Measurements from ENCODE around the gene RHBDF2. TPM values are rescaled to one million over a fixed set of nuclear protein-coding genes. Genes with fewer than 3 reads are reported as not detected.

Gene RHBDF2
- total RNA-seq, 1 experiment from 2014 or later = 33.6 TPM

DNA sequence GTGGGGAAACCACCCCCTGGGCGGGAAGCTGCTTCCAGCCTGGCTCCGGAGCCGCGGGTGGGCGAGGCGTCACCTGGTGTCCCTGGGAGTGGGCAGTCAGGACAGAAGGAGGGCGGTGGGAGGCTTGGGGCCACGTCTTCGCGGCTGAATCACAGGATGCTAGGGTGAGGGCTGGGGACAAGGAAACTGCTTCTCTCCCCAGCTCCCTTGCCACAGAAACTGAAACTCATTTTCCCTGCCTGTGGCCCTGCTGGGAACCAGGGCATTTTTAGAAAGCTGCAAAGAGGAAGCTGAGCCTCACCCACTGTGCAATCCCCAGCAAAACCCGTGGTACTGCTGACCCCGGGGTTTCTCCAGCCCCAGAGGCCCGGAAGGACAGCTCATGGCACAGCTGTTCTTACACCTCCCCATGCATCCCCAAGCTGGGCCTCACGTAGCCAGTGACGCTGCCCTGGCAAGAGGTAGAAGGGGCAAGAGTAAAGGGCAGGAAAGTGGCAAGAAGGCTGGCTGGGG is 8.2 kb downstream of the RHBDF2 start:
- in situ Hi-C loops (cut with HindIII; ENCODE audit: low pct_unique_long_range_greater_than_20kb, low sequenced_read_pairs) = no loop called here
- no peak for DNase-seq (ENCODE audit: low read depth)

DNA sequence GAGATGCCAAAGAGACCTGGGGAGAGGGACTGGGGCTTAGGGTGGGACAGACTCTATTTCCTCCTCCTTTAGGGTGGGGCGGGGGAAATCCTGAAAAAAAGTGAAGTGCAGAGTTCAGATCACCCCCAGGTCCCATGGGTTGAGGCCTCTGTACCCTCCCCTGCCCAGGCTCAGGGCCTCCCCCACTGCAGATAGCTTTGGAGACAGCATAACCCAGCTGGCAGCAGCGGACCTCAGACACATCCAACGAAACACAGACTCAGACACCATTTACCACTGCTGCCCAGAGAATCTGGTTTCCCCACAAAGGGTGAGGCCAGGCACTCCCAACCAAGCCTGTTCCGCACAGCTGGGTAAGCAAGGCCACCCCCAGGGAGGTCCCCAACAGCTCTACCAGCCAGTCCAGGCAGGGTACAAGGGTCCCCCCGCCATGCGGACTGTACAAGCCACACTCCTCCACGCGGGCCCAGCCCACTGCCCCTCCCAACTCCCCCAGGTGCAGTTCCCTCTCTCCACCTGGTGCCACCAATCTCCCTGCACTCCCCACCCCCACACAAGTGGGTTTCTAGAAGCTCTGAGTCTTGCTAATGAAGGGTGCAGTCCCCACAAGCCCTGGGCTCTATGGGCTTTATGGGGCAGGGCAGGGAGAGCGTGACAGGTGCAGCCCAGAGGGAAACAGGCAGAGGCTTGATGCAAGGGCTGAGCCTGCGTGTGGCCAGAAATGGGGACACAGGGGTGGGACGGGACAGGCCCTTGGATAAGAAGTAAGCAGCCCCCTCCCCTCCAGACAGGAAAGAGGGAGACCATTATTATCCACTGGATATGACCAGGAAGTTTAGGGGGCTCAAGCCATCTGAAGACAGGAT is 8.9 kb downstream of the RHBDF2 start:
- no peak for DNase-seq (ENCODE audit: low read depth)
- in situ Hi-C loops (cut with HindIII; ENCODE audit: low pct_unique_long_range_greater_than_20kb, low sequenced_read_pairs) = no loop called here

DNA sequence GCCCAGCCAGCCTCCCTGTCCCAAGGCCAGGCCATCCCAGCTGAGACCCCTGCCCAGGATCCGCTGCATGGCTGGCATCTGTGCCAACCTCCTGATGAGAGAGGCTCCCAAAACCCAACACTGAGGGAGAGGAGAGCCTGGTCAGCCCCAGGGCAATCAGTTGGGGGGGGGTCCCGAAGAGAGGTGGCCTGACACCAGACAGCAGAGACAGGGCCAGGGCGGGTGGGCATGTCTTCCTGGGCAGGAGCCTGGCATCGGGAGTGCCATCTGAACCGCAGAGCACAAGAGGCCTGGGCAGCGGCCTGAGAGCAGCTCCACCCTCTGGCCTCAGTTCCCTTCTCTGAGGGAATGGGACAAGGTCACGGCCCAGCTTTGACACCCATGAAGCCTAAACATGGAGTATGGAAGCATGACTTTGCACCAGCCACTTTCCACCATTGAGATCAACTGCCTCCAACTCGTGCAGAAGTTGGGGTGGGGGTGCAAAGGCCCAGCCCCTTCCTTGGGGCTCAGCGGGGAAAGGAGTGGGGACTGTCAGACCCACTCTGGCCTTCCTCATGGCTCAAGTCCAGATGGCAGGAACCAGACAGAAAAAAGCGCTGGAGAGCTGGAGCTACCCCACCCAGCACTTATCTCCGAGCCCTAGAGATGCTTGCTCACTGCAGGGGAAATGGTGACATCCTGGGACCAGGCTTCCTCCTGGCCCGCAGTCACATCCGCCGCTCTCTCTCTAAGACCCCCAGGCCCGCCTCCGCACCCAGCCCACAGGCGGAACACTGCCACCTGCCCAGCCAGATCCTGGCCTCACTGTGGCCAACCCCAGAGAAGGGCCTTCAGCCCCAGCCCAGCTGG is 9.7 kb downstream of the RHBDF2 start:
- no peak for DNase-seq (ENCODE audit: low read depth)
- in situ Hi-C loops (cut with HindIII; ENCODE audit: low pct_unique_long_range_greater_than_20kb, low sequenced_read_pairs) = no loop called here

DNA sequence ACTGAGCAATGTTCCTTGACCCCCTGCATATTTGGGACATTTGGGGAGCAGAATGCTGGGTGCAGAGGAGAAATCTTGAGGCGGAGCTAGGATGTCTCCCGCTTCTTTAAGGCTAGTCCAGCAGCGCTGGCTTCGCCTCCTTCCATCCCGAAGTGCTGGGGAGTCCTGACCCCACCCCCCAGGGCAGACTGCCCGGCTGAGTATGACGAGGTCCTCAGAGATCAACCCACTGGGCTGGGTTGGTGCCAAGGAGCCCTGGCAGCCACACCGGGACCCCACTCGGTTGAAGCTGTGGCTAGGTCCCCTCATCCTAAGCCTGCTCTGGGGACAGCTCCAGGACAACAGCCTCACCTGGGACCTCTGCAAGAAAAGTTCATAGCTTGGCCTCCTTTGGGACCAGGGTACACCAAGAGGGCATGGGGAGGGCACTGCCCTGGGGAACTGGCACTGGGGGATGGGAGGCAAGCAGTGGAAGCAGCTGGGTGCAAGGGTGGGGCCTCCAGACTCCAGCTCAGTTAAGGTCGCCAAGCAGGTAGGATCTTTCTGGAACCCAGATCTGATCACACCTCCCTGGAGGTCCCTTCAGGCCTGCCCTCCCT is 11.0 kb downstream of the RHBDF2 start:
- no peak for DNase-seq (ENCODE audit: low read depth)
- in situ Hi-C loops (cut with HindIII; ENCODE audit: low pct_unique_long_range_greater_than_20kb, low sequenced_read_pairs) = no loop called here

DNA sequence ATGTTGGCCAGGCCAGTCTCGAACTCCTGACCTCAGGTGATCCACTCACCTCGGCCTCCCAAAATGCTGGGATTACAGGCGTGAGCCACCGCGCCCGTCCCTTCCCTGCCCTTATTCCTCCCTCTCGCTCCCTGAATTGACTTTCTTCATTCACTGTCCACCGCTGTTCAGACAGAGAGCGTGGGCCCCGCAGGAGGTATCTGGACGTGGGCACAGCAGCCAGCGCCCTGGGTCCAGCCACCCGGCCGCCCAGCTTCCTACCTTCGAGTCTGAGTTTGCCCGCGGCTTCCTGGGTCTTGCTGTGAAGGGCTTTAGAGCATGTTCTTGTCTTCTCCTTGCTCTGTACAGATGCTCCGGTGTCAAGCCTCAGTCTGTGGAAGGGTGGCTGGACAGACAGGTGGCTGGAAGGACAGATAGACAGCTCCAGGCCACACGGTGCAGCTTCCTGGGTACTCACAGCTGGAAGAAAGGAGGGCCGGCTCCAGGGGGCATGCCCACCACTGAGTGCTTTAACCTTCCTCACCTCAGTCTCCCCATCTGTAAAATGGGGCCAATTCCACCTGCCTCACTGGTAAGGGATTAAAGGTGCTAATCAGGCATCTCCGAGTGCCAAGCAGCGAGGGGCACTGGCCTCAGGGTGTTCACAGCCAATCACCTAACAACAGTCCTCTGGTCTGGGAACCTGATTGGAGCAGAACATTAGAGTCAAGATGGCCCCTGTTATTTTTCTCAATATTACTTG is 13.6 kb downstream of the RHBDF2 start:
- no peak for DNase-seq (ENCODE audit: low read depth)
- in situ Hi-C loops (cut with HindIII; ENCODE audit: low pct_unique_long_range_greater_than_20kb, low sequenced_read_pairs) = no loop called here

DNA sequence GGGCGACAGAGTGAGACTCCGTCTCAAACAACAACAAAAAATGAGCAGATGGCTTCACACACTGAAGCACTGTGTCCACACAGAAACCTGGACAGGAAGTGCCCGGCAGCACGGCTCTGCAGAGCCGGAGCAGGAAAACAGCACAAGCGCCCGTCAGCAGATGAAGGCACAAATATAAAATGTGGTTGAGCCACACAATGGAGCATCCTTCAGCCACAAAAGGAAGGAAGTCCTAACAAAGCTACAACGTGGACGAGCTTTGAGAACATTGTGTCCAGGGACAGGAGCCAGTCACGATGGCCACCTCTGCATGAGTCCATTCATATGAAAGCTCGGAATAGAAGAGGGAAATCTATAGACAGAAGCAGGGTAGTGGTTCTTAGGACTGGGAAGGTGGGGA is 15.7 kb downstream of the RHBDF2 start:
- DNase-seq (ENCODE audit: low read depth) = no peak
- in situ Hi-C loops (cut with HindIII; ENCODE audit: low pct_unique_long_range_greater_than_20kb, low sequenced_read_pairs) = no loop called here

DNA sequence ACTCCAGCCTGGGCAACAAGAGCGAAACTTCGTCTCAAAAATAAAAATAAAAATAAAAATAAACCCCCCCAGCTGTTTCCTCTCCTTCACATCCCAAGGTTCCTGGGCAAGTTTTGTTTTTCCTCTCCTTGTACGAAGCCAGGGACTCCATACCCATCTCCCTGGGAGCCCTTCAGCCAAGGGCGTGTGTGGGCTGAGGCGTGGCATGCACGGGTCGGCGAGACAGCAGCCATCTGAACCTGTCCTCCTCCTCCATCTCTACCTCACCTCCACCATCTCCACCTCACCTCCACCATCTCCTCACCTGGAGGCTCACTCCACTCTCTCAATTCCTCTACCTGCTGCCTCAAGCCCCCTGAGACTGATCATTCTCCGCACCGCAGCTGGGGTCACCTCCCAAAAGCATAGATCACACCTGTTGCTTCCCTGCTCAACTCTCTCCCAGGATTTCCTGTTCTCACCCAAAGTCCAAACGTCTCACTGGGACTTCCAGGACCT is 16.9 kb downstream of the RHBDF2 start:
- in situ Hi-C loops (cut with HindIII; ENCODE audit: low pct_unique_long_range_greater_than_20kb, low sequenced_read_pairs) = no loop called here
- DNase-seq (ENCODE audit: low read depth) = no peak

DNA sequence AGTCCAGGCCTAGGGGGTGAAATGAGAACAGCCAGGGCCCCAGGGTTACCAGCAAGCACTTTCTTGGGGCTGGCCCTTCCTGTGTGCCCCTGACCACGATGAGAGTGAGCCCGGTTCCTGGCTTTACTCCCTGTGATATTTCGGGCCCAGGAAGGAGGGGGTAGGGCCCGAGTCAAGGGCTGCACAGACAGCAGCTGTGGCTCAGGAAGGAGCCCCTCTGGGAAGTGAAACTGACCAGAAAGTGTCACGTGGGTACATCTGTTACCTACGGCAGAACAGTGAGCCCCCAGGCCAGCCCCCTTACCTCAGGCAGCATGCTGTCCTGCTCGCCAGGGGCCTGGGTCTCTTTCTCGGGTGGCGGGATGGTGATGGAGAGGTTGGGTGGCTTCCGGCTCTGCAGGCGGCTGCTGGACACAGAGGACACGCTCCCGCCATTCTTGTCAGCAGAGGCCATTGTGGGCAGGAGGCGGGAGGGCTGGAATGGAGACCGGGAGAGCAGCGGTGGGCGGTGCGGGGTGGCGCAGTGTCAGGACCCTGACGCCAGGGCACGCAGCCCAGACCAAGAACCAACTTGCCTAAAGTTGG is 20.1 kb downstream of the RHBDF2 start:
- in situ Hi-C loops (cut with HindIII; ENCODE audit: low pct_unique_long_range_greater_than_20kb, low sequenced_read_pairs) = no loop called here
- DNase-seq (ENCODE audit: low read depth) = no peak

DNA sequence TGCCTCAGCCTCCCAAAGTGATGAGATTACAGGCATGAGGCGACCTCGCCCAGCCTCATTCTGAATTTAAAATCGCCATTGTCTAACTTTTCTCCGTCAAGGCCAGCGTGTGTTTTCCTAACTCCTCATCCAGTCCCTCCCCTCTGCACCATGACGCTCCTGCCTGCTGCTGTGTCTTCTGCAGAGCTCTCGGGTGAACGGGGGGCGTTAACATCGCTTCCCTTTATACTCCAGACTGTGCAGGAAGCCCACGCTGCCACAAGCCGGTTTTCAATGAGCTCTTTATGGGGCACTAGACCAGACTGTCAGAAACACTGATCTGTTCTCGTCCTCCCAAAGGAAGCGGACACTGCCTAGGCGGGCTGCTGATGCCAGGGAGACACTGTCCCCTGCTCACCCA is 20.6 kb downstream of the RHBDF2 start:
- DNase-seq (ENCODE audit: low read depth) = no peak
- in situ Hi-C loops (cut with HindIII; ENCODE audit: low pct_unique_long_range_greater_than_20kb, low sequenced_read_pairs) = no loop called here

DNA sequence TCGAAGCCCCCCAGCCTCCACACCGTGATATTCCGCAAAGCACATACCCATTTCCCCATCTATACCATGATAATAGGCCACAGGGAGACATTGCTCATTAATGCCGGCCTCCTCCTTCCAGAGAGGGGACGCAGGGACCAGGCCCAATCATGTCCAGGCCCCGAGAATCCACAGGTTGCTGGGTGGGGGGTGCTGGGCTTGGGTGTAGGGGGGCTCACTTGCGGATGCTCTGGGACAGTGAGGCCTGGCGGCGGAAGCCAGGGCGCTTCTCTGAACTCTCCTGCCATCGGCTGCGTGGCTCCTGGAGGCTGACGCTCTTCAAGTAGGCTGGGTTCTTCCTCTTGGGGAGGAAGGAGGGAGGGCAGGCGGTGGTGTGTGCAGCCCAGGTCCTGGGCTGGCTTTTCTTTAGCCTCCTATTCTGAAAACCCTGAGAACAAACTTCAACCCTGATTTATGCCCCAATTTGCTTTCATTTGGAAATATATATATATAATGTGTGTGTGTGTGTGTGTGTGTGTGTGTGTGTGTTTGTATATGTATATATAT is 21.6 kb downstream of the RHBDF2 start:
- no peak for DNase-seq (ENCODE audit: low read depth)
- in situ Hi-C loops (cut with HindIII; ENCODE audit: low pct_unique_long_range_greater_than_20kb, low sequenced_read_pairs) = no loop called here

DNA sequence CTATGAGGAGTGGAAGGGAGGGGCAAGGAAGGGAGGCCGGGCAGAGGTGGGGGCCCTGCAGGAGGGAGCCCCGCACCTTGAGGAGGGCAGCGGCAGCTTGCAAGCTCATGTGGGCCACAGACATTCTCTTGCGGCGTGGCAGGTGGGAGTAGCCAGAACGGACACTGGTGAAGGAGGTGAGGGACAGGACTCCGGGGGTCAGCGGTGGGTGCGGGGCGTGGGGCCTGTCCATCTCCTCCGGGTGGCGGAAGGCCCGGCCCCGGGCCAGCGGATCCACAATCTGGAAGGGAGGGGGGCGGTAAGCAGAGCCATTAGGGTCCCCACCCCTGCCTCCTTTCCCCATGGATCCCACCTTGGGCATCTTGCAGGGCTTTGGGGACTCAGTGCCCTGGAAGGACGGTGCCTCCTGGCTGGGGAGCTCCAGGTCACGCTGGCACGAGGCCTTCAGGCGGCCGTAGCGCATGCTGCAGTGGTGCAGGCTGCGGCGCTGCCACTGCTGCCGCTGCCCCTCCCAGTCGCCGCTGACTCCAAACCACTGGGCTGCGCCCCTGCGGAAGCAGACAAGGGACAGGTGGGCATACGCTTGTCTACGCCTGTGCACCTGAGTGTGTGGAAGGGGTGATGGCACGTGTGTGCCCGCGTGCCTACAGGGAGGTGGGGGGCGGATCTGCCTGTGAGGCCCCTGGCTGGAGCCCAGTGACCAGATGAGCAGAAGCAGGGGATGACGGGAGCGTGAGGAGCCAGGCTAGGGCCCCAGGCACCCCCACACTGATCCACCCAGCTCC is 22.3 kb downstream of the RHBDF2 start:
- no peak for DNase-seq (ENCODE audit: low read depth)
- in situ Hi-C loops (cut with HindIII; ENCODE audit: low pct_unique_long_range_greater_than_20kb, low sequenced_read_pairs) = no loop called here

DNA sequence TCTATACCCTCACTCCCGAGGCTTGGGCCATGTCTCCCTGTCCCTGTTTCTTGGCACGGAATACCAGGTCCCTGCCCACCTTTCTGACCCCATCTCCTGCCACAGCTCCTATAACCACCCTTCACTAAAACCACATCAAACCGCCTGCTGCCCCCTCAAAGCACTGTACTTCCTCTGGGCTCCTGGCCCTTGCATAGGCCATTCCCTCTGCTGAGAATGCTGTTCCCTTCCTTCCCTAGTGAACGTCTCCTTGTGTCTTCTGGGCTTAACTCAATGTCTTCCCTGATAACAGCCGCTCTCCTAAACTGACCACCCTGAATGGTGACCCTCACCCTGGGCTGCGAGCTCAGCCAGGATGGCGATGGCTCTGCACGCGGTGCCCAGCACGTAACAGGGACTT is 23.1 kb downstream of the RHBDF2 start:
- in situ Hi-C loops (cut with HindIII; ENCODE audit: low pct_unique_long_range_greater_than_20kb, low sequenced_read_pairs) = no loop called here
- DNase-seq (ENCODE audit: low read depth) = no peak

DNA sequence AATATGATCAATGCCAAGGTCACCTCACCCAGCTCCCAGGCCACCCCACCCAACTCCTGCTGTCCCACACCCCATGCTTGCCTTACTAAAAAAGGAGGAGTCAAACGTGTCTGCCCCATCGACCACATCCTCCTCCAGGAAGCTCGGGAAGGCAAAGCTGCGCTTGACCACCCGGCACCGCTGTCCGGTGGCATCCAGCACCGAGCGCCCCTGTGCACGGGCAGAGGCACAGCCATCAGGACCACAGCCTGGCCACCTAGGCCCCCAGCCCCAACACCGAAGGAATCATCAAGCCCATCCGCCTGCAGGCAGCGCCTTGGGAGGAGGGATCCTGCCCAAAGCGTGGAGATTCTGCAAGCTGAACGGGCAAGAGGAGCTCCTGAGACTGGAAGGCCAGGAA is 23.6 kb downstream of the RHBDF2 start:
- no peak for DNase-seq (ENCODE audit: low read depth)
- in situ Hi-C loops (cut with HindIII; ENCODE audit: low pct_unique_long_range_greater_than_20kb, low sequenced_read_pairs) = no loop called here

DNA sequence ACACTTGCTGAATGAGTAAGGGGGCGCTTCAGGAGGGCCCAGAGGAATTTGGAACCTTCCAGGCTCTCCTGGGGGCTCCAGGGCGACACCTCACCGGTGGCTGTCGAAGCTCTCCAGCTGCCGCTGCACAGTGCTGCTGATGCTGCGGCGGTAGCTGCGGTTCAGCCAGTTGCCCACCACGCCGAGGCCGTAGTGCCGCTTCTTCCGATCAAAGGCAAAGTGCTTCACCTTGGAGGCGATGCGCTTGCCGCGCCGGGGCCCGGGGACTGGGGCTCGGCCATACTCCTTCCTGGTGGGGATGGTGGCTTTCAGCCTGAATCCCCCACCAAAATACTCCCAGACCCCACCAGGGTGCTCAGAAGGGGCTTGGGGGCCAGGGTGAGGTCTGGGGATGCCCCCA is 24.5 kb downstream of the RHBDF2 start:
- no peak for DNase-seq (ENCODE audit: low read depth)
- in situ Hi-C loops (cut with HindIII; ENCODE audit: low pct_unique_long_range_greater_than_20kb, low sequenced_read_pairs) = no loop called here

DNA sequence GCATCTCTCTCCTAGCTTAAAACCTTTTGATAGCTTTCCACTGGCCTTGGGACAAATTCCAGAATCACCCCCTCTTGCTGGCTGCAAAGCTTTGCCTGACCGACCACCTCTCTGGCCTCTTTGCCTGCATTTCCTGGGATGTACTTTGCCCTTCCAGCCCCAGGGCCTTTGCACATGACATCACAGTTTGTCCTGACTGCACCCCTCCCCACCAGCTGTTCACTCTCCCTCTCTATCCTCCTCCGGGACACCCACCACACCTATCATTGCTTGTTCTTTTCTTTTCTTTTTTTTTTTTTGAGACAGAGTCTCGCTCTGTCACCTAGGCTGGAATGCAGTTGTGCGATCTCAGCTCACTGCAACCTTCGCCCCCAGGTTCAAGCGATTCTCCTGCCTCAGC is 25.9 kb downstream of the RHBDF2 start:
- DNase-seq (ENCODE audit: low read depth) = no peak
- in situ Hi-C loops (cut with HindIII; ENCODE audit: low pct_unique_long_range_greater_than_20kb, low sequenced_read_pairs) = no loop called here

DNA sequence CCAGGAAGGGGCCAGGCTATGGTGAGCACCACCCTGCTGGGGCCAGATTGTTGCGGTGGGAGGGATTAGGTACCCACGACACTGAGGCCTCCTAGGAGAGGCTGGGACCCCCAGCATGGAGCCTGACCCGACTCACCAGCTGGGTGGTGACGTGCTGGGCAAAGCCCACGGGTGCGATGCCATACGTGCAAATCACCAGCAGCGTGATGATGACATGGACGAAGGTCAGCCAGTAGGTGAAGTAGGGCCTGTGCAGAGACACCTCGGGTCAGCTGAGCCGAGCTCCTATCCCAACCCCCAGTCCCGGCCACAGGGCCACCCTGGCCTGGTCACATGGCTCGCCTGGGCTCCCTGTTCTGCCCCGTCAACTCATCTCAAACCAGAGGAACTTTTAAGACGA is 26.3 kb downstream of the RHBDF2 start:
- DNase-seq (ENCODE audit: low read depth) = no peak
- in situ Hi-C loops (cut with HindIII; ENCODE audit: low pct_unique_long_range_greater_than_20kb, low sequenced_read_pairs) = no loop called here

DNA sequence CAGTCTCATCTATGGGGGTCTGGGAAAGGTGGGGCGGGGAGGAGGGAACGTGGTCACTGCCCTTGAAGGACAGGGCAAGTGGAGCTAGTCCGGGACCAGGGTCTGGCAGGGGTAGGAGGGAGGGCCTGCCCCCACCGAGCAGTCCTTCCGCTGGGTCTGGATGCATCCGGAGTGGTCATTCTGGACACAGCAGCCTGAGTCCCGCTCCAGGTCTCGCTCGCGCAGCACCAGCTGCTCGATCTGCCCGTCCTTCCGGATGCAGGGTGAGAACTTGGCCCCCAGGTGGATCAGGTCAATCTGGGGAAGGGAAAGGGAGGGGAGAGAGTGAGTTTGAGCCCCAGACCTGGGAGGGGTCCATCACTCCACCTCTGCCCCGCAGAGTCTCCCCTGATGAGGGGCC is 27.0 kb downstream of the RHBDF2 start:
- in situ Hi-C loops (cut with HindIII; ENCODE audit: low pct_unique_long_range_greater_than_20kb, low sequenced_read_pairs) = no loop called here
- no peak for DNase-seq (ENCODE audit: low read depth)

All from Caki2 (cell line).